ENCODE results near the gene DRAXIN.

The DRAXIN gene

DNA sequence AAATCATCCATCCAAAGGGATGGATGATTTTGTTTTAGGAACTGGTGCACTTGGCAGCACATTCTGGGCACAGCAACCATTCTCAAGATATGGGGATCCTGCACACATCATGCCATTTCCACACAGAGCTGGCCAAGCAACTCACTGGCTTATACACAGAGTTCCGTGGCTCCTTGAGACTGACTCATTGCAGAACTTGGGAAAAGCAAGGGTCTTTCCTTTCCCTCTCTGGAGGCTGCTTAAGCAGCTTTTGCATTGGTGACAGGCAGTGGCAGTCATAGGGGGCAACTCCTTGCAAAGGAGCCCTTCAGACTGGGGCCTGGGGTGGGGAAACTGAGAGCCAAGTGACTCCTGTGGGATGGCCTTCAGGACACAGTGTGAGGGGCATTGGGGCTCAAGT lies 8.7 kb upstream of the DRAXIN start:
- Histone ChIP-seq H3K79me2 (ENCODE audit: insufficient read depth, low read length) (no peaks in the 10 kb centered on the region), H3F3A (ENCODE audit: insufficient read depth, low read length) (no peaks in the 10 kb centered on the region), H3K9ac (ENCODE audit: low read length) (no peak overlapping the region), H3K4me1 (ENCODE audit: insufficient read depth, low read length, severe bottlenecking) (peaks cover 7% of the 10 kb centered on the region), H3K27me3 (ENCODE audit: insufficient read depth, low read length) (no peaks in the 10 kb centered on the region), H2AFZ (ENCODE audit: low read length) (no peak overlapping the region), H3K9me3 (ENCODE audit: low read length) (no peaks in the 10 kb centered on the region), H3K4me2 (ENCODE audit: low read length) (no peak overlapping the region), H3K4me3 (ENCODE audit: low read depth, low read length, poor library complexity, severe bottlenecking) (no peak overlapping the region), H3K27ac (ENCODE audit: low read depth, low read length, poor library complexity, severe bottlenecking) (no peak overlapping the region), H3K9me2 (ENCODE audit: low read depth, low read length) (no peaks in the 10 kb centered on the region), H4K20me1 (ENCODE audit: insufficient read depth, low read length) (no peaks in the 10 kb centered on the region), H3K36me3 (ENCODE audit: insufficient read depth, low read length) (no peaks in the 10 kb centered on the region)
- TF ChIP-seq, protein P1, sequence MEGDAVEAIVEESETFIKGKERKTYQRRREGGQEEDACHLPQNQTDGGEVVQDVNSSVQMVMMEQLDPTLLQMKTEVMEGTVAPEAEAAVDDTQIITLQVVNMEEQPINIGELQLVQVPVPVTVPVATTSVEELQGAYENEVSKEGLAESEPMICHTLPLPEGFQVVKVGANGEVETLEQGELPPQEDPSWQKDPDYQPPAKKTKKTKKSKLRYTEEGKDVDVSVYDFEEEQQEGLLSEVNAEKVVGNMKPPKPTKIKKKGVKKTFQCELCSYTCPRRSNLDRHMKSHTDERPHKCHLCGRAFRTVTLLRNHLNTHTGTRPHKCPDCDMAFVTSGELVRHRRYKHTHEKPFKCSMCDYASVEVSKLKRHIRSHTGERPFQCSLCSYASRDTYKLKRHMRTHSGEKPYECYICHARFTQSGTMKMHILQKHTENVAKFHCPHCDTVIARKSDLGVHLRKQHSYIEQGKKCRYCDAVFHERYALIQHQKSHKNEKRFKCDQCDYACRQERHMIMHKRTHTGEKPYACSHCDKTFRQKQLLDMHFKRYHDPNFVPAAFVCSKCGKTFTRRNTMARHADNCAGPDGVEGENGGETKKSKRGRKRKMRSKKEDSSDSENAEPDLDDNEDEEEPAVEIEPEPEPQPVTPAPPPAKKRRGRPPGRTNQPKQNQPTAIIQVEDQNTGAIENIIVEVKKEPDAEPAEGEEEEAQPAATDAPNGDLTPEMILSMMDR (IDR thresholded peaks at IDR 0.05; ENCODE audit: low read length), result no peak
- no peak for TF ChIP-seq EZH2 (IDR thresholded peaks at IDR 0.05; ENCODE audit: borderline replicate concordance, low read length)

DNA sequence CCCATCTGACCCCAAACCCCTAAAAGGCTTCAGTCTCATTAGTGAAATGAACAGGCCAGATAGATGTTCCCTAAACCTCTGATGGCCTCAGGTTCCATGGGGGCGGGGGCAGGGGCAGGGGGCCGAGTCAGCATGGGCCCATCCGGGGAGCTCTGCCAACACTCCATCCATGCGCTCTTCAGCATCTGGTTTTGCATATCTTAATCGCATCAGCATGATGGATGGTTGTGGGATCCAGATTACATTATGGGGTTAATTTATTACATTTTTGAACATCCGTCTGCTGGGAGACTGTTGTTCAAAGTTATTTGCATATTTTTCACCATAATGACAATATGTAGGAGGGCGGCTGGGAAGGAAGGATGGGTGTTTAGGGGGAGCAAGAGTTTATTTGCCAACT lies 7.4 kb upstream of the DRAXIN start:
- H4K20me1 ChIP-seq (ENCODE audit: insufficient read depth, low read length), result no peaks in the 10 kb centered on the region
- no peak overlapping the region for H3K27ac ChIP-seq (ENCODE audit: low read depth, low read length, poor library complexity, severe bottlenecking)
- H3K27me3 ChIP-seq (ENCODE audit: insufficient read depth, low read length), result no peaks in the 10 kb centered on the region
- no peak overlapping the region for H3K4me2 ChIP-seq (ENCODE audit: low read length)
- H3K79me2 ChIP-seq (ENCODE audit: insufficient read depth, low read length), result no peaks in the 10 kb centered on the region
- no peaks in the 10 kb centered on the region for H3K9me2 ChIP-seq (ENCODE audit: low read depth, low read length)
- H3F3A ChIP-seq (ENCODE audit: insufficient read depth, low read length), result no peaks in the 10 kb centered on the region
- no peak overlapping the region for H2AFZ ChIP-seq (ENCODE audit: low read length)
- no peak overlapping the region for H3K4me3 ChIP-seq (ENCODE audit: low read depth, low read length, poor library complexity, severe bottlenecking)
- peaks cover 7% of the 10 kb centered on the region for H3K4me1 ChIP-seq (ENCODE audit: insufficient read depth, low read length, severe bottlenecking)
- TF ChIP-seq, protein P1 (IDR thresholded peaks at IDR 0.05; ENCODE audit: low read length), result no peak
- TF ChIP-seq EZH2 (IDR thresholded peaks at IDR 0.05; ENCODE audit: borderline replicate concordance, low read length), result no peak
- H3K9me3 ChIP-seq (ENCODE audit: low read length), result no peaks in the 10 kb centered on the region
- H3K9ac ChIP-seq (ENCODE audit: low read length), result no peak overlapping the region
- no peaks in the 10 kb centered on the region for H3K36me3 ChIP-seq (ENCODE audit: insufficient read depth, low read length)

DNA sequence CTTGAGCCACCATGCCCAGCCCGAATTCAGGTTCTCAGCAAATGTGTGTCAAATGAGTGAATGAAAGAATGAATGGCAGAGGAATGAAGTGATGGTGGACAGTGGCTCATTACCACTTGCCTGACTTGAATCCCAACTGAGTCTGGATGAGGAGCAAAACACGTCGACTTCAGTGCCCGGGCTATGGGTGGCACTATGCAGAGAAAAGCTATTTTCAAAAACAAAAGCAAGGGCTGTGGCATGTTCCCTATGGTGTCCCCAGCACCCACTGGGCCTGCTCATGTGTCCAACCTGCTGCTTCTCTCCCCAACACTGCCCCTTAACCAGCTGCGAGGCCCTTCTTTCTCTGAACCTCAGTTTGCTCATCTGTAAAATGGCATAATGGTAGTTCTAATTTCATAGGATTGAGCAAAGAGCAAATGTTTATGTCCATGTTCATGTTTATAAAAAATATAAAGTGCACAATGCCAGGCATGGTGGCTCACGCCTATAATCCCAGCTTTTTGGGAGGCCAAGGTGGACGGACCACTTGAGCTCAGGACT lies 6.2 kb upstream of the DRAXIN start:
- H3K9me3 ChIP-seq (ENCODE audit: low read length), result no peaks in the 10 kb centered on the region
- H3K36me3 ChIP-seq (ENCODE audit: insufficient read depth, low read length), result no peaks in the 10 kb centered on the region
- no peak overlapping the region for H3K4me3 ChIP-seq (ENCODE audit: low read depth, low read length, poor library complexity, severe bottlenecking)
- no peaks in the 10 kb centered on the region for H3K79me2 ChIP-seq (ENCODE audit: insufficient read depth, low read length)
- peaks cover 7% of the 10 kb centered on the region for H3K4me1 ChIP-seq (ENCODE audit: insufficient read depth, low read length, severe bottlenecking)
- no peak overlapping the region for H3K27ac ChIP-seq (ENCODE audit: low read depth, low read length, poor library complexity, severe bottlenecking)
- H2AFZ ChIP-seq (ENCODE audit: low read length), result no peak overlapping the region
- no peaks in the 10 kb centered on the region for H3K9me2 ChIP-seq (ENCODE audit: low read depth, low read length)
- H3K9ac ChIP-seq (ENCODE audit: low read length), result no peak overlapping the region
- no peaks in the 10 kb centered on the region for H4K20me1 ChIP-seq (ENCODE audit: insufficient read depth, low read length)
- no peaks in the 10 kb centered on the region for H3F3A ChIP-seq (ENCODE audit: insufficient read depth, low read length)
- TF ChIP-seq EZH2 (IDR thresholded peaks at IDR 0.05; ENCODE audit: borderline replicate concordance, low read length), result no peak
- TF ChIP-seq, protein P1 (IDR thresholded peaks at IDR 0.05; ENCODE audit: low read length), result peak; percentile 34; the same call in 1 of the 2 replicates
- no peak overlapping the region for H3K4me2 ChIP-seq (ENCODE audit: low read length)
- no peaks in the 10 kb centered on the region for H3K27me3 ChIP-seq (ENCODE audit: insufficient read depth, low read length)
